Activated CD4-positive, CD25-positive, alpha-beta regulatory T cell treated with anti-CD3 and anti-CD28 coated beads, Interleukin-2, amount 50 U/mL, for 72 hours (primary cell): Measurements from ENCODE around the gene ELANE.
A peak's percentile ranks its signal among the peaks of the same experiment; 100 is the strongest.
"Not testable (repeated sequence)": the region's sequence is repeated elsewhere in the genome, so short reads cannot be mapped to it uniquely, and the experiment has no call there.

ENCODE experiments used
- DNase-seq: peaks from one replicate; pipeline ENCODE4 v3.0.0; 2021

The ELANE gene

GRCh38 chr19:881385-882071 is 29.4 kb downstream of the ELANE start:
- no peak for DNase-seq

- DNase-seq: no peak
Observed at GRCh38 chr19:882871-883497, 30.9 kb downstream of the ELANE start.

GRCh38 chr19:883661-884211 is 31.6 kb downstream of the ELANE start:
- DNase-seq: no peak

DNA sequence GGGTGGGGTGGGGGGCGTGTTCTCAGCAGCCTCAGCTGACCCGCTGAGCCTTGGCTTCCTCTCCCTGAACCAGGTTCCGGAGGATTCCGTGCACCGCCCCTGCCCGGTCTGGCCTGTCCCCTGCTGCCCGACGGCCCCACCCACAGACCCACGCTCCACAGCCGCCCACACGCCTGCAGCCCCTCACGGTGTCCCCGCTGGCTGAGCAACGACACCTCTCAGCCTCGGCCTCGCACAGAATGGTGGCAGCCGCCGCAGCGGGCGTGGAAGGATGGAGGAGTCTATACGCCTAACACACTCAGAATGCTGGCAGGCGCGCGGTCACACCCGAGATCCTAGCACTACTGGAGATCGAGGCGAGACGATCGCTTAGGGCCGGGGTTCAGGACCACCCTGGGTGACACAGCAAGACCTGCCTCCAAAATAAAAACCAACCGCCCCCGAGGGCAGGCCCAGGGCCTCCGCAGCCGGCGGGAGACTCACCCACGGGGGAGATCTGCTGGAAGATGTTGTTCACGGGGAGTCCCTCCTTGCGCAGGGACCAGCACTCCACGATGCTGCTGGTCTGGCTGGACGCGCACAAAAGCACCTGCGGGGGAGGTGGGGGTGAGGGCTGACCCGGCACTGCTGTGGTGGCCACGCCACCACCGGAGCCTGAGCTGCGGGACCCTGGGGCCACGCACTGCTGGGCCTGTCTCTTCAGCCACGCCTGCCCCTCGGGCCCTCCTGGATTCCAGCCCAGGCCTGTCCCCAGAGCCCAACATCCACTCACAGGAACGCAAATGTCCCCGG is 32.5 kb downstream of the ELANE start:
- no peak for DNase-seq

GRCh38 chr19:885536-886224 is 33.6 kb downstream of the ELANE start:
- DNase-seq: no peak

- DNase-seq: no peak
Observed at GRCh38 chr19:887072-887471, 35.0 kb downstream of the ELANE start.

DNA sequence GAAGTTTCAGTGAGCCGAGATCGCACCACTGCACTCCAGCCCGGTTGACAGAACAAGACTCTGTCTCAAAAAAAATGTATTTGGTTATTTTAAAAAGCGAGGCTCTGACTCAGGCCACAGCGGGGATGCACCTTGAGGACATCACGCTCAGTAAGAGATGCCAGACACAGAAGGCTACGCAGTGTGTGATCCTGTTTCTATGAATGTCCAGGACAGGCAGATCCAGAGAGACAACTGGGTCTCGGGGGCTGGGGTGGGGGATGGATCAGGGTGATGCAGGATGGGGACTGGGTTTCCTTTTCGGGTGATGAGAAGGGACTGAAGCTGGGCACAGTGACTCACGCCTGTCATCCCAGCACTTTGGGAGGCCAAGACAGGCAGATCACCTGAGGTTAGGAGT is 35.5 kb downstream of the ELANE start:
- DNase-seq: no peak

GRCh38 chr19:888581-889385 is 36.7 kb downstream of the ELANE start:
- DNase-seq: no peak

DNA sequence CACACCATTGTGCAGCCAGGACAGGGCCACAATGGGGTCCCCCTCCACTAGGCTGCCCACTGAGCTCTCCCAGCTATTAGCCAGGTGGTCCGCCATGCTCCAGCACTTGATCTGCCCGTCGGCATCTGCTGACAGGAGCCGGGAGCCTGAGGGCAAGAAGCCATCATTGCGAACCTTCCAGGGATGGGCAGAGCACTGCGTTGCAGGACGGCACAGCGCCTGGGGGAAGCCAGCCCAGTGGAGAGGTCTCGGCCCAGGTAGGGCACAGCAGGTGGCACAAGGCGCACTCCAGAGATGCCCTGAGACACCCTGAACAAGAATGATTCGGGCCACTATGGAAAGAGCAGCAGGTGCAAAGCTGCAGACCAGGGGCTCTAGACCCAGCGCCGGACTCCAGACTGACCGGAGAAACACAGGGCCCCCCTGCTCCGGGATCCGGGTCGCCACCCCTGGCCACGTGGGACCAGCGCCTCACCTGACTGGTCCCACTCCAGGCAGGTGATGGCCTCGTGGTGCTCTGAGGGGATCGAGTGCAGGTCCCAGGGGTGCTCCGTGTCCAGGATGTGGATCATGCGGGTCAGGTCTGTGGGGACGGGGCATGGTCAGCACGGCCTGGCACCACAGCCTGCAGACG is 37.7 kb downstream of the ELANE start:
- DNase-seq: no peak

DNA sequence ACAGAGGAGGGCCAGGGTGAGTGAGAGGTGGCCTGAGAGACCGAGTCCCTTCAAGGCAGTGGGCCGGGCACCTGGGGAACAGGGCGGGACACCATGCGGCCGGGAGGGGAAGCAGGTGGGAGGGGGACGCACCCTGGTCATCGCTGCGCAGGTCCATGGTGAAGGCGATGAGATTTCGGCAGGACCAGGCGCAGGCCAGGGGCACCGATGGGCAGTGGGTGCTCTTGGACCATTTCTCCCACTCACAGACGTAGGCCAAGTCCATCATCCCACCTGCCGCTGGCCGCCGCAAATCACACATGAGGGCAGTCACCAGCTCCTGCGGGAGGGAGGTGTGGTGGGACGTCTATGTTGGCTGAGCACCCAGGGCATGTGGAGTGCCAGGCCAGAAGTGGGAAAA is 38.7 kb downstream of the ELANE start:
- no peak for DNase-seq

DNA sequence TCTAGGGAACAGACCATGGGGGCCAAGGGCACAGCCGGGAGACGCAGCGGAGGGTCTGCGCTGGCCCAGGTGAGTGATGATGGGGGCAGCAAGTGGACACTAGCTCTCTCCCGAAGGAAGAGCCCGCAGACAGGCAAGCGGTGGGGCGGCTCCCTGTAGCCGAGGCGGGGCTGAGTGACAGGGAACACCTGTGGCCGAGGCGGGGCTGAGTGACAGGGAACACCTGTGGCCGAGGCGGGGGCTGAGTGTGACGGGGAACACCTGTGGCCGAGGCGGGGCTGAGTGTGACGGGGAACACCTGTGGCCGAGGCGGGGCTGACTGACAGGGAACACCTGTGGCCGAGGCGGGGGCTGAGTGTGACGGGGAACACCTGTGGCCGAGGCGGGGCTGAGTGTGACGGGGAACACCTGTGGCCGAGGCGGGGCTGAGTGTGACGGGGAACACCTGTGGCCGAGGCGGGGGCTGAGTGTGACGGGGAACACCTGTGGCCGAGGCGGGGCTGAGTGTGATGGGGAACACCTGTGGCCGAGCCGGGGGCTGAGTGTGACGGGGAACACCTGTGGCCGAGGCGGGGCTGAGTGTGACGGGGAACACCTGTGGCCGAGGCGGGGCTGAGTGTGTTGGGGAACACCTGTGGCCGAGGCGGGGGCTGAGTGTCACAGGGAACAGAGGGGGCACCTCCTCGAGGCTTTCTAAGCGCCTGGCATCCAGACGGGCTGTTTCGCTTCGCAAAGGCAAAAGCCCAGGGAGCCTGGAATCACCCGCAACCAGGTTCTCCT is 39.5 kb downstream of the ELANE start:
- not testable (repeated sequence) for DNase-seq

GRCh38 chr19:892243-892893 is 40.3 kb downstream of the ELANE start:
- DNase-seq: no peak

DNA sequence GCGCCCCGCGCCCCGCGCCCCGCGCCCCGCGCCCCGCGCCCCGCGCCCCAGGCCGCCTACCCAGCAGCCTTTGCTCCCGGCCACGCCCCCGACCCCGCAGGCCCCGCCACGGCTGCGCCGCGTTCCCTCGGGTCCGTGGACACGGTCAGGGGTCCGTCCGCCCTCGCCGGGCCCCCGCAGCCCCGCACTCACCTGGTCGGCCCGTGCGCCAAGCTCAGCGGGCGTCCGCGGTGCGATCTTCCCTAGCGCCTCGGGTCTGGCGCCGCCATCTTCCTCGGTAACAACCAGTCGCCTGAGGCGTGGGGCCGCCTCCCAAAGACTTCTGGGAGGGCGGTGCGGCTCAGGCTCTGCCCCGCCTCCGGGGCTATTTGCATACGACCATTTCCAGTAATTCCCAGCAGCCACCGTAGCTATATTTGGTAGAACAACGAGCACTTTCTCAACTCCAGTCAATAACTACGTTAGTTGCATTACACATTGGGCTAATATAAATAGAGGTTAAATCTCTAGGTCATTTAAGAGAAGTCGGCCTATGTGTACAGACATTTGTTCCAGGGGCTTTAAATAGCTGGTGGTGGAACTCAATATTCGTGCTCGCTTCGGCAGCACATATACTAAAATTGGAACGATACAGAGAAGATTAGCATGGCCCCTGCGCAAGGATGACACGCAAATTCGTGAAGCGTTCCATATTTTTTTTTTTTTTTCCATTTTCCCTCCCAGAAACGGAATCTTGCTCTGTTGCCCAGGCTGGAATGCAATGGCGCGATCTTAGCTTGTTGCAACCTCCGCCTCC is 41.0 kb downstream of the ELANE start, which contains the start of the genes MED16 and RNU6-9:
TSS of gene MED16 (minus strand) at position 294 of the 796 bp plus-strand sequence. CDS start 2,056 bp downstream, outside the sequence.
TSS of gene RNU6-9 (plus strand) at position 591 of the 796 bp plus-strand sequence.
- peak; percentile 88 for DNase-seq

DNA sequence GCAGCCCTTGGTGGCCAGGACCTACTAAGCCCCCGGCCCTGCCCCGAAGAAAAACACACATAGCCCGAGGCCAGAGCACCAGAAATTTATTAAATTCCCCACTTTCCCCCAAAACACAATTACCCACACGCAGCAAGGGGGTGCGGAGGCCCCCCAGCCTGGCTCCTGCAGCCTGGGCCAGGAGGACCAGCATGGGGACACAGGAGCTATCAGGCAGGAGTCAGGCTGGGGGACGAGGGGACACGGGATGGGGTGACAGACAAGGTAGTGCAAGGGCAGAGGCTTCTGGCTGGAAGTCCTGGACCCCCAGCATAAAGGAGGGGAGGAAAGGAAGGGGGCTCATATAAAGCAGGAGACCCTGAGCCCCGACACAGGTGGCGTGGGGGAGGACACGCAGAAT is 44.3 kb downstream of the ELANE start:
- no peak for DNase-seq

DNA sequence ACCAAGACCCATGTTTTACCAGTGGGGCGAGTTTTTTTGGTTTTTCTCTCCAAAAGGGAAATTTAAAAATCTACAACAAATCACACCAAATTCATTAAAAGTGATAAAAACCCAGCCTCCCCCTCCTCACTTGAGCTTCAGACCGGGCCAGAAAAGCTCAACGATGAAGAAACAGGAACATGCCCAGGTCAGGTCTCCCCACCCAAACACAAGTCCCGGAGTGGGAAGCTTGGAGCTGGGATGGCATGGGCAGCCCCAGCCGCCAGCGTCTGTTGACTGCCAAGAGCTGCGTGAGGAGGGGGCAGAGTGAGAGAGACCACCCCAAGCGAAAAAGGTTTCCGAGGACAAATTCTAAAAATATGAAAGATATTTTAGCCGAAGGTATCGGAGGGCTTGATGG is 44.9 kb downstream of the ELANE start:
- no peak for DNase-seq

DNA sequence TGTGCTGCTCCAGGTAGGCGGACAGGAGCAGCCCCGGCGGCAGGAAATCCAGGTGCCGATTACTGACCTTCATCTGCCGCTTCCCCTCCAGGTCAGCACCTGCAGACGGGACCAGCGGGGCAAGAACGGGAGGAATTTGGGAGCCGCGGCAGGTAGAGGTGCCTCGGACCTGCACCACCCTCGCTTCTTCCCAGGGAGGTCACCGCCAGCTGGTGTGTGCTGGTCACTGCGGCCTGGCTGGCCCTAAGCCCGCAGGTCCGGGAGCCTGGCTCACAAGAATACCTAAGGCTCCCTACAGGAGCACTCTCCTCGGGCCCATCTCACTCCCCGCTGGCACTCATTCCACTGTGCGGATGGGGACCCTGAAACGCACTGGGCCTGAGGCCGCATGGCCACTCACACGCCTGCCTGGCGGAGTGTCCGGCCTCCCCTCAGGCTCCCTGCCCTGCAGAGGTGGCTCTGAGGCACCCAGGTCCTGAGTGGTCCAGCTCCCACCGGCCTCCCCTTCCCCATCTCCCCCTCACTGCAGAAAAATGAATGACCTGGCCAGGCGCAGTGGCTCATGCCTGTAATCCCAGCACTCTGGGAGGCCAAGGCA is 45.4 kb downstream of the ELANE start:
- DNase-seq: no peak

- no peak for DNase-seq
Observed at GRCh38 chr19:898663-899062, 46.6 kb downstream of the ELANE start.

GRCh38 chr19:899336-900042 is 47.4 kb downstream of the ELANE start:
- no peak for DNase-seq
